Tibial nerve (tissue), 4 donors: ENCODE data around the gene USF1.

Experiments
- EP300 ChIP-seq, 2 donors: sonication (generic); formaldehyde crosslinking; IDR thresholded peaks; one replicate each; pipeline ENCODE4 v1.6.1; 2017; ENCODE audit warnings: antibody characterized with exemption in 2 of 2, mild to moderate bottlenecking in 1 of 2
- POLR2A ChIP-seq, 2 donors: fragments of 450-650 bp; IDR thresholded peaks; one replicate each; pipeline ENCODE4 v1.6.1; 2017; ENCODE audit warnings: antibody characterized with exemption in 2 of 2, mild to moderate bottlenecking in 2 of 2, moderate library complexity in 2 of 2
- TF ChIP-seq, protein P1 (sequence below), 5 experiments: fragments of 200-600 bp in 3 of 5; fragments of 450-650 bp in 2 of 5; sonication (generic) in 3 of 5; IDR thresholded peaks; one replicate each; pipeline ENCODE4 v1.5.1; 2016 to 2019; ENCODE audit warnings: antibody characterized with exemption in 5 of 5, mild to moderate bottlenecking in 3 of 5, moderate library complexity in 2 of 5

- TF ChIP-seq POLR2A (IDR thresholded peaks at IDR 0.05) (no peak), EP300 (IDR thresholded peaks at IDR 0.05) (no peak)
- TF ChIP-seq, protein P1, sequence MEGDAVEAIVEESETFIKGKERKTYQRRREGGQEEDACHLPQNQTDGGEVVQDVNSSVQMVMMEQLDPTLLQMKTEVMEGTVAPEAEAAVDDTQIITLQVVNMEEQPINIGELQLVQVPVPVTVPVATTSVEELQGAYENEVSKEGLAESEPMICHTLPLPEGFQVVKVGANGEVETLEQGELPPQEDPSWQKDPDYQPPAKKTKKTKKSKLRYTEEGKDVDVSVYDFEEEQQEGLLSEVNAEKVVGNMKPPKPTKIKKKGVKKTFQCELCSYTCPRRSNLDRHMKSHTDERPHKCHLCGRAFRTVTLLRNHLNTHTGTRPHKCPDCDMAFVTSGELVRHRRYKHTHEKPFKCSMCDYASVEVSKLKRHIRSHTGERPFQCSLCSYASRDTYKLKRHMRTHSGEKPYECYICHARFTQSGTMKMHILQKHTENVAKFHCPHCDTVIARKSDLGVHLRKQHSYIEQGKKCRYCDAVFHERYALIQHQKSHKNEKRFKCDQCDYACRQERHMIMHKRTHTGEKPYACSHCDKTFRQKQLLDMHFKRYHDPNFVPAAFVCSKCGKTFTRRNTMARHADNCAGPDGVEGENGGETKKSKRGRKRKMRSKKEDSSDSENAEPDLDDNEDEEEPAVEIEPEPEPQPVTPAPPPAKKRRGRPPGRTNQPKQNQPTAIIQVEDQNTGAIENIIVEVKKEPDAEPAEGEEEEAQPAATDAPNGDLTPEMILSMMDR (IDR thresholded peaks at IDR 0.05): no peak
These were observed 45.3 kb upstream of the USF1 start for GRCh38 chr1:161091093-161091492.
